GM18505 (cell line): ENCODE results near the gene PALM.

Experiments used
- ATAC-seq: cut with Tn5 transposase; IDR thresholded peaks from one replicate; pipeline ENCODE4 v1.9.1; 2021; ENCODE audit not compliant: unreplicated experiment
- POLR2A ChIP-seq: IDR thresholded peaks from 4 replicates; pipeline ENCODE4 v1.6.1; 2011; ENCODE audit warnings: borderline replicate concordance; ENCODE audit not compliant: insufficient read depth, insufficient read length; ENCODE audit errors: extremely low read depth

The PALM gene

GRCh38 chr19:751501-752341 is 43.0 kb downstream of the PALM start:
- TF ChIP-seq POLR2A, result no peak
- no peak for ATAC-seq

- no peak for ATAC-seq
- TF ChIP-seq POLR2A, result no peak
Observed at GRCh38 chr19:752652-753517, 44.1 kb downstream of the PALM start.

GRCh38 chr19:754530-754929 is 45.8 kb downstream of the PALM start:
- TF ChIP-seq POLR2A, result no peak
- no peak for ATAC-seq

- ATAC-seq, result no peak
- no peak for TF ChIP-seq POLR2A
Observed at GRCh38 chr19:755063-755462, 46.3 kb downstream of the PALM start.

- no peak for ATAC-seq
- no peak for TF ChIP-seq POLR2A
Observed at GRCh38 chr19:756236-756635, 47.5 kb downstream of the PALM start.

DNA sequence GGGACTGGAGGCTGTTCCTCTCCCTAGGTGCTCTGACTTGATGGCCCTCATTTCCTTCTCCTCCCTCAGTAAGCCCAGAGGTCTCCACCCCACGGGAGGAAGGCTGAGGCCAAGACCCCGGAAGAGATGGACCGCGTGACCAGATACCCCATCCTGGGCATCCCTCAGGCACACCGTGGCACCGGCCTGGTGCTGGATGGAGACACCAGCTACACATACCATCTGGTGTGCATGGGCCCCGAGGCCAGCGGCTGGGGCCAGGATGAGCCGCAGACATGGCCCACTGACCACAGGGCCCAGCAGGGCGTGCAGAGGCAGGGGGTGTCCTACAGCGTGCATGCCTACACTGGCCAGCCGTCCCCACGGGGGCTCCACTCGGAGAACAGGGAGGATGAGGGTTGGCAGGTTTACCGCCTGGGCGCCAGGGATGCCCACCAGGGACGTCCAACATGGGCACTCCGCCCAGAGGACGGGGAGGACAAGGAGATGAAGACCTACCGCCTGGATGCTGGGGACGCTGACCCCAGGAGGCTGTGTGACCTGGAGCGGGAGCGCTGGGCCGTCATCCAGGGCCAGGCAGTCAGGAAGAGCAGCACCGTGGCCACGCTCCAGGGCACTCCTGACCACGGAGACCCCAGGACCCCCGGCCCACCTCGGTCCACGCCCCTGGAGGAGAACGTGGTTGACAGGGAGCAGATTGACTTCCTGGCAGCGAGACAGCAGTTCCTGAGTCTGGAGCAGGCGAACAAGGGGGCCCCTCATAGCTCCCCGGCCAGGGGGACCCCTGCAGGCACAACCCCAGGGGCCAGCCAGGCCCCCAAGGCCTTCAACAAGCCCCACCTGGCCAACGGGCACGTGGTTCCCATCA is 48.3 kb downstream of the PALM start:
- ATAC-seq, result no peak
- TF ChIP-seq POLR2A, result no peak

DNA sequence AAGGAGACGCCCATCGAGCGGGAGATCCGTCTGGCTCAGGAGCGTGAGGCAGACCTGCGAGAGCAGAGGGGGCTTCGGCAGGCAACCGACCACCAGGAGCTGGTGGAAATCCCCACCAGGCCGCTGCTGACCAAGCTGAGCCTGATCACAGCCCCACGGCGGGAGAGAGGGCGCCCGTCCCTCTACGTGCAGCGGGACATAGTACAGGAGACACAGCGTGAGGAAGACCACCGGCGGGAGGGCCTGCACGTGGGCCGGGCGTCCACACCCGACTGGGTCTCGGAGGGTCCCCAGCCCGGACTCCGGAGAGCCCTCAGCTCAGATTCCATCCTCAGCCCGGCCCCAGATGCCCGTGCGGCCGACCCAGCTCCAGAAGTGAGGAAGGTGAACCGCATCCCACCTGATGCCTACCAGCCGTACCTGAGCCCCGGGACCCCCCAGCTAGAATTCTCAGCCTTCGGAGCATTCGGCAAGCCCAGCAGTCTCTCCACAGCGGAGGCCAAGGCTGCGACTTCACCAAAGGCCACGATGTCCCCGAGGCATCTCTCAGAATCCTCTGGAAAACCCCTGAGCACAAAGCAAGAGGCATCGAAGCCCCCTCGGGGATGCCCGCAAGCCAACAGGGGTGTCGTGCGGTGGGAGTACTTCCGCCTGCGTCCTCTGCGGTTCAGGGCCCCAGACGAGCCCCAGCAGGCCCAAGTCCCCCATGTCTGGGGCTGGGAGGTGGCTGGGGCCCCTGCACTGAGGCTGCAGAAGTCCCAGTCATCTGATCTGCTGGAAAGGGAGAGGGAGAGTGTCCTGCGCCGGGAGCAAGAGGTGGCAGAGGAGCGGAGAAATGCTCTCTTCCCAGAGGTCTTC is 49.3 kb downstream of the PALM start:
- ATAC-seq, result no peak
- no peak for TF ChIP-seq POLR2A

- no peak for TF ChIP-seq POLR2A
- no peak for ATAC-seq
Observed at GRCh38 chr19:763181-763580, 54.4 kb downstream of the PALM start.

DNA sequence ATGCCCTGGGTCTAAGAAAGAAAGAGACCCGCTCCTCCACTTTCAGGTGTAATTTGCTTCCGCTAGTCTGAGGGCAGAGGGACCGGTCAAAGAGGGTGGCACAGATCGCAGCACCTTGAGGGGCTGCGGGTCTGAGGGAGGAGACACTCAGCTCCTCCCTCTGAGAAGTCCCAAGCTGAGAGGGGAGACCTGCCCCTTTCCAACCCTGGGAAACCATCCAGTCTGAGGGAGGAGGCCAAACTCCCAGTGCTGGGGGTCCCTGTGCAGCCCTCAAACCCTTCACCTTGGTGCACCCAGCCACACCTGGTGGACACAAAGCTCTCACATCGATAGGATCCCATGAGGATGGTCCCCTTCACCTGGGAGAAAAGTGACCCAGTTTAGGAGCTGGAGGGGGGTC is 55.1 kb downstream of the PALM start:
- no peak for ATAC-seq
- no peak for TF ChIP-seq POLR2A

DNA sequence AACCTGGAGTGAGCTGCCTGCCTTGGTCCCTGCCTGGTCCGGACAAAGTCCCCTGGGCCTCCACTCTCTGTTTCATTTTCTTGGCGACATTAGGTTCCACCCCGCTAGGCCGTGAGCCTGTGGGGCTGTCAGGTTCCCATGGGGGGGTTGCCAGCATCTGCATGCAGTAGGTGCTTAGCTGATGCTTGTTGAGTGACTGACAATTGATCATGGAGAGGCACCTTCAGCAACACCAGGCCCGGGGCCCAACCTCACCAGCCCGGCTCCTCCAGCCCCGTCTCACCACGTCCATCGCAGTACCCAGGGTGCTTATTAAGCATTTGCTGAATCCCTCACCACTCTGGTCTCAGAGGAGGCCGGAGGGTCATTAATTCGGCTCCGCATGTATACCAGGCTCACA is 55.6 kb downstream of the PALM start:
- no peak for ATAC-seq
- no peak for TF ChIP-seq POLR2A

DNA sequence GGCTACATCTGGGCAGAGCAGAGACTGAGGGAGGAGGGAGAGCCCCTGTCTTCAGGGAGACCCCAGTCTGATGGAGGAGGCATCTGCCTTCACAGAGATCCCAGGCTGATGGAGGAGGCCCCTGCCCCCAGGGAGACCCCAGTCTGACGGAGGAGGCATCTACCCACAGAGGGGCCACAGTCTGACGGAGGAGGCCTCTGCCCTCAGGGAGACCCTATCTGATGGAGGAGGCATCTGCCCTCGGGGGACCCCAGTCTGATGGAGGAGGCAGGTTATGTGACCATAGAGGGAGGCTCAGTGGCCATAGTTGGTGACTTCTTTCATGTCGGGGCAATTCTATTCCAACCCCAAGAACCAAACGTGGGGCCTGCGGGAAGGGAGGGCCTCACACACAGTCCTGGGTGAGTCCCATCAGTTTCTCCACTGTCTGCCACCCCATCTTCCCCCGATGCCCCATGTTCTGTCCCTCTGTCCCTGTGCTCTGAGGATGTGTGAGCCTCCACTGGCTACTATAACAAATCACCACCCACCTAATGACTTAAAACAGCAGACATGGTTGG is 56.5 kb downstream of the PALM start:
- no peak for ATAC-seq
- no peak for TF ChIP-seq POLR2A

- no peak for TF ChIP-seq POLR2A
- ATAC-seq, result no peak
Observed at GRCh38 chr19:768424-768823, 59.7 kb downstream of the PALM start.

DNA sequence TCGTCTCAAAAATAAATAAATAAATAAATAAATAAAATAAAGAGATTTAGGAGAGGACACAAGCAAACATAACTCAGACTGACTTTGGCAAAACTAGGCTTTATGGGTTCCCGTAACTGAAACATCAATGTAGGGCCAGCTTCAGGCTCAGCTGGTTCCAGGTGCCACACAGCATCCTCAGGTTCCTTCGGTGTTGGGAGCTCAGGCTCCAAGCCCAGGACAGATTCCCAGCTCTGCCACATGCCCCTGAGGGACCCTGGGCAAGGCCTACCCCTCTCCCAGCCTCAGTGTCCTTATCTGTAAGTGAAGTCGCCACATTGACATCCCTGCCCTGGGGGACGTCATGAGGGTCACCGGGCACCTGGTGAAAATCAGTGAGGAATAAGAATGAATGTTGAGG is 60.9 kb downstream of the PALM start:
- no peak for ATAC-seq
- TF ChIP-seq POLR2A, result no peak

DNA sequence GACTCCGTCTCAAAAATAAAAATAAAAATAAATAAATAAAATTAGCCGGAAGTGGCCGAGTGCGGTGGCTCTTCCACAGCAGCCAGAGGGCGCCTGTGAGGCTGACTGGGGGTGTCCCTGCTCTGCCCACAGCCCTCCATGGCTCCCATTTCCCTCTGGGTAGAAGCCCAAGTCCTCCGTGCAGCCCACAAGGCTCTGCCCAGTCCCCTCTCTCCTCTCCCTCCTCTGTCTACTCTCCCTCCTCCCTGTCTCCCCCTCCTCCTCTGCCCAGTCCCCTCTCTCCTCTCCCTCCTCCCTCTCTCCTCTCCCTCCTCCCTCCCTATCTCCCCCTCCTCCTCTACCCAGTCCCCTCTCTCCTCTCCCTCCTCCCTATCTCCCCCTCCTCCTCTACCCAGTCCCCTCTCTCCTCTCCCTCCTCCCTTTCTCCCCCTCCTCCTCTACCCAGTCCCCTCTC is 62.6 kb downstream of the PALM start:
- TF ChIP-seq POLR2A, result no peak
- ATAC-seq, result no peak
